ENCODE data around the gene CUEDC1. TPM values are rescaled to one million over a fixed set of nuclear protein-coding genes. Genes with fewer than 3 reads are reported as not detected.

CUEDC1 gene
- total and polyA plus RNA-seq, 5 donors, result 41.0 to 60.5 (median 54.7) TPM

GRCh38 chr17:57890857-57891232, 64.4 kb downstream of the CUEDC1 start:
- intact Hi-C loops (cut with DNase I), result loop anchor here (5.0 to 10.0 kb wide), 4 partner anchors 61 to 96 kb away; partner anchors contain the start of genes CUEDC1 (in 2 of the 4) and VEZF1 (in 2 of the 4)

DNA sequence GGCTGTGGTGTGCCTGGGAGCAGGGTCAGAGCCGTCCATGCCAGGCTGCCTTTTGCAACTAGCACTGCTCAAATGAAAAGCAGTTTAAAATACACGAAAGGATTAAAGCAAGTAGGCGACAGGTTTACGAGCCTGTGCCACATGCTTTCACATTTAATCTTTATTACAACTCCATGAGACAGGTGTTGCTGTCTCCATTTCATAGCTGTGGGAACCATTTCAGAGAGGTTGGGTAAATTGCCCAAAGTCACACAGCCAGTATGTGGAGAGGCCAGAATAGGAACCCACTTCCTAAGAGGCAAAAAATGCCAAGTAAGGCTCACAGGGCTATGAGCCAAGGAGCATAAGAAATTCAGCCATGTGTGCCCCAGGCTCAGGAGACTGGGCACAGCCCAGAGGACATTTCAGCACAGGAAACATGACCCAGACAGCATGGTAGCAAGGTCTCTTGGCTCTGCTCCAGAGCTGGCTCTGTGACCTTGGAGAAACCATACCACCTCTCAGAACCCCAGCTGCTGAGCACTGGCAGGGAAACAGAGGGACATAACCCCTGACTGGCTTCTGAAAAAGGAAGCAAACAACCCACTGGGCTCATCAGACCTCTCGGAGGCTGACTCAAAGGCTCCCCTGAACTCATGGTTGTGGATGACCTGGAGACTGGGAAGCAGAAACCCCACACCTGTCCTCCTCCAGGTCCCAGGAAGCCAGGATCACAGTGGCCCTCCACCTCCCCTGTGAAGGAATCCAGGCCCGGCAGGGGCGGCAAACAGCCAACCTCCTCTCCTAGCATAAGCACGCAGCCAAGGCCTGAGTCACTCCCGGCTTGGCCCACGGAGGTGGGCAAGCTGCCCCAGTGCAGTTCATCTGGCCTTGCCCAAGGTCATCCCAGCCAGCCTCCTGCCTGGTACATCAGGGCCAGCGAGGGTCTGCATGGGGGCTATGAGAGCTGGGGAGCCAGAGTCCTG, 65.0 kb downstream of the CUEDC1 start:
- H3K9me3 ChIP-seq (ENCODE audit: control insufficient read depth, low read length), result no peaks in the 10 kb centered on the region
- peaks cover 37% of the 10 kb centered on the region for H3K4me1 ChIP-seq (ENCODE audit: control insufficient read depth, insufficient read depth, low read length)
- WGBS, result 56% methylated on average over 11 of the region's 11 CpGs
- peak; percentile 35 to 42 for ATAC-seq
- DNase-seq, result peak; percentile 87 to 96 (median 96)
- no peak overlapping the region for H3K4me3 ChIP-seq (ENCODE audit: low read length)
- no peaks in the 10 kb centered on the region for H3K27me3 ChIP-seq (ENCODE audit: control insufficient read depth, insufficient read depth)
- intact Hi-C loops (cut with DNase I), result loop anchor here (5.0 to 10.0 kb wide), 4 partner anchors 62 to 97 kb away; partner anchors contain the start of genes CUEDC1 (in 2 of the 4) and VEZF1 (in 2 of the 4)
- H3K27ac ChIP-seq (ENCODE audit: low read length), result peak overlapping the region; percentile 100

More at GRCh38 chr17:57890857-57891232, 64.4 kb downstream of the CUEDC1 start:
- Histone ChIP-seq H3K4me3 (ENCODE audit: low read length) (no peak overlapping the region), H3K27me3 (ENCODE audit: control insufficient read depth, insufficient read depth) (no peaks in the 10 kb centered on the region), H3K9me3 (ENCODE audit: control insufficient read depth, low read length) (no peaks in the 10 kb centered on the region), H3K4me1 (ENCODE audit: control insufficient read depth, insufficient read depth, low read length) (peaks cover 42% of the 10 kb centered on the region), H3K27ac (ENCODE audit: low read length) (peak overlapping the region; percentile 100)
- peak in 1 of 2 donors; percentile 1 for ATAC-seq
- no peak for DNase-seq
- 62% methylated on average over 4 of the region's 4 CpGs for WGBS

- no peak overlapping the region for H3K4me3 ChIP-seq (ENCODE audit: low read length)
- intact Hi-C loops (cut with DNase I), result no loop called here
- ATAC-seq, result no peak
- no peaks in the 10 kb centered on the region for H3K9me3 ChIP-seq (ENCODE audit: control insufficient read depth, low read length)
- no peaks in the 10 kb centered on the region for H3K27me3 ChIP-seq (ENCODE audit: control insufficient read depth, insufficient read depth)
- WGBS, result 89% methylated on average over 2 of the region's 2 CpGs
- peak overlapping the region; percentile 100 for H3K27ac ChIP-seq (ENCODE audit: low read length)
- peak in 1 of 3 donors; percentile 37 for DNase-seq
- peaks cover 36% of the 10 kb centered on the region for H3K4me1 ChIP-seq (ENCODE audit: control insufficient read depth, insufficient read depth, low read length)
Measured at GRCh38 chr17:57889252-57889651, 66.0 kb downstream of the CUEDC1 start.

GRCh38 chr17:57888311-57889216, 66.6 kb downstream of the CUEDC1 start:
- Histone ChIP-seq H3K9me3 (ENCODE audit: control insufficient read depth, low read length) (no peaks in the 10 kb centered on the region), H3K4me1 (ENCODE audit: control insufficient read depth, insufficient read depth, low read length) (peaks cover 36% of the 10 kb centered on the region), H3K27ac (ENCODE audit: low read length) (peak overlapping the region; percentile 100), H3K4me3 (ENCODE audit: low read length) (no peak overlapping the region), H3K27me3 (ENCODE audit: control insufficient read depth, insufficient read depth) (no peaks in the 10 kb centered on the region)
- WGBS, result 71% methylated on average over 12 of the region's 12 CpGs
- intact Hi-C loops (cut with DNase I), result no loop called here
- ATAC-seq (no peak), DNase-seq (peak in 1 of 3 donors; percentile 53)

- DNase-seq, result peak in 1 of 3 donors; percentile 6
- H3K4me3 ChIP-seq (ENCODE audit: low read length), result no peak overlapping the region
- peaks cover 30% of the 10 kb centered on the region for H3K4me1 ChIP-seq (ENCODE audit: control insufficient read depth, insufficient read depth, low read length)
- intact Hi-C loops (cut with DNase I), result no loop called here
- 95% methylated on average over 4 of the region's 4 CpGs for WGBS
- H3K27me3 ChIP-seq (ENCODE audit: control insufficient read depth, insufficient read depth), result no peaks in the 10 kb centered on the region
- no peak for ATAC-seq
- no peak overlapping the region for H3K27ac ChIP-seq (ENCODE audit: low read length)
- no peaks in the 10 kb centered on the region for H3K9me3 ChIP-seq (ENCODE audit: control insufficient read depth, low read length)
Measured at GRCh38 chr17:57887161-57887560, 68.1 kb downstream of the CUEDC1 start.

GRCh38 chr17:57886020-57886419, 69.2 kb downstream of the CUEDC1 start:
- 92% methylated on average over 4 of the region's 4 CpGs for WGBS
- ATAC-seq, result no peak
- no peak overlapping the region for H3K27ac ChIP-seq (ENCODE audit: low read length)

DNA sequence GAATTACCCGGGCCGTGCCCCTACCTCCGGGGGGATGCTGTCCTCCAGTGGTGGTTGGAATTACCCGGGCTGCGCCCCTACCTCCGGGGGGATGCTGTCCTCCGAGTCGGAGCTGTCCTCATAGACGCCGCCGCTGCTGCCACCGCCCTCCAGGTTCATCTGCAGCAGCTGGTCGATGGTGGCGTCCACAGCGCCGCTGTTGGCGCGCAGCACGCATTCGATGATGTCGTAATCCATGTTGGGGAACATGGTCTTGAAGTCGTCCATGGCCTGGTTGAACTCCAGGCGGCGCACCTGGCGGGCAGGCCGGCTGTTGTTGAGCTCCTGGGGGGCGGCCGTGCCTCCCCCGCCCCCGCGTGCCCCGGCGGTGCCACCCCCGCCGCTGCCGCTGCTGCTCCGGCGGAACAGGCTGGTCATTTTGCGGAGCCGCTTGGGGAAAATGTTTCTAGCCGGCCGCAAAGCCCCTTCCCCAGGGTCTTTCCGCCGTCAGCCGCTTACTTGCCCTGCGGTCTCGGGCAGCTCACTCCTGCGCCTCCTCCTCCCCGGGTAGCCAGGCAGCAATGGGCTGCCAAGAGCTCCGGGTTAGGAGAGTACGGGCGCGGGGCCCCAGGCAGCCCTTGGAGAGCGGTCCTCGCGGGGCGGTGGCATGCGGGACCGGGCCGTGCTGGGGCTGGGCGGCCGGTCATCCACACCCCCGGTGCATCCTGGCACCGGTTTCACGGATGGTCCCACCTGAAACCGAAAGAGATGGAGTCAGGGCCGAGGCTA, 69.9 kb downstream of the CUEDC1 start:
- no peaks in the 10 kb centered on the region for H3K27me3 ChIP-seq (ENCODE audit: control insufficient read depth, insufficient read depth)
- no peak overlapping the region for H3K27ac ChIP-seq (ENCODE audit: low read length)
- peak in 1 of 3 donors; percentile 53 for DNase-seq
- peaks cover 21% of the 10 kb centered on the region for H3K4me1 ChIP-seq (ENCODE audit: control insufficient read depth, insufficient read depth, low read length)
- H3K4me3 ChIP-seq (ENCODE audit: low read length), result no peak overlapping the region
- no peaks in the 10 kb centered on the region for H3K9me3 ChIP-seq (ENCODE audit: control insufficient read depth, low read length)
- 89% methylated on average over 67 of the region's 67 CpGs for WGBS
- no peak for ATAC-seq
- intact Hi-C loops (cut with DNase I), result no loop called here

More at GRCh38 chr17:57886020-57886419, 69.2 kb downstream of the CUEDC1 start:
- Histone ChIP-seq H3K27me3 (ENCODE audit: control insufficient read depth, insufficient read depth) (no peaks in the 10 kb centered on the region), H3K4me3 (ENCODE audit: low read length) (no peak overlapping the region), H3K9me3 (ENCODE audit: control insufficient read depth, low read length) (no peaks in the 10 kb centered on the region), H3K4me1 (ENCODE audit: control insufficient read depth, insufficient read depth, low read length) (peaks cover 24% of the 10 kb centered on the region)
- no peak for DNase-seq
- intact Hi-C loops (cut with DNase I), result no loop called here

- ATAC-seq (peak; percentile 30 to 45), DNase-seq (peak in 2 of 3 donors; percentile 75 to 83)
- Histone ChIP-seq H3K4me3 (ENCODE audit: low read length) (no peak overlapping the region), H3K9me3 (ENCODE audit: control insufficient read depth, low read length) (no peaks in the 10 kb centered on the region), H3K27ac (ENCODE audit: low read length) (peak overlapping the region; percentile 45), H3K27me3 (ENCODE audit: control insufficient read depth, insufficient read depth) (no peaks in the 10 kb centered on the region), H3K4me1 (ENCODE audit: control insufficient read depth, insufficient read depth, low read length) (peaks cover 7% of the 10 kb centered on the region)
- 40% methylated on average over 9 of the region's 9 CpGs for WGBS
- intact Hi-C loops (cut with DNase I), result no loop called here
Measured at GRCh38 chr17:57881783-57882351, 73.3 kb downstream of the CUEDC1 start.

GRCh38 chr17:57881143-57881542, 74.1 kb downstream of the CUEDC1 start:
- Histone ChIP-seq H3K4me3 (ENCODE audit: low read length) (no peak overlapping the region), H3K9me3 (ENCODE audit: control insufficient read depth, low read length) (no peaks in the 10 kb centered on the region), H3K4me1 (ENCODE audit: control insufficient read depth, insufficient read depth, low read length) (peaks cover 7% of the 10 kb centered on the region), H3K27me3 (ENCODE audit: control insufficient read depth, insufficient read depth) (no peaks in the 10 kb centered on the region), H3K27ac (ENCODE audit: low read length) (peak overlapping the region; percentile 45)
- ATAC-seq (peak; percentile 22), DNase-seq (peak in 1 of 3 donors; percentile 66)
- intact Hi-C loops (cut with DNase I), result no loop called here
- WGBS, result 45% methylated on average over 8 of the region's 8 CpGs

DNA sequence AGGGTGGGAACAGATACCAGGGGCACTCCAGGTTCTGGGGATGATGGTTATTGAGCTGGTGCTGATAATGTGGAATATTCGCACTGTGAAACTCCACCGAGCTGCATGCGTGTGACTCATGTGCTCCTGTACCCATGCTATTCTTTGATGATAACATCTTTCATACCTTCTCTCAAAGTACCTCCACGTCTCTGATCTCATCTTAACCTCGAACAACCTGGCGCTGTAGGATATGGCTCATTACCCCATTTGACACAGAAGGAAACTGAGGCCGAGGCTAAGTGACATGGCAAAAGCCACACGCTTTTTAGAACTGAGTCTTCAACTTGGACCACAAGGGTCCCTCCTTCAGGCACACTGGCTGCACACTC, 75.1 kb downstream of the CUEDC1 start:
- Histone ChIP-seq H3K4me3 (ENCODE audit: low read length) (no peak overlapping the region), H3K27me3 (ENCODE audit: control insufficient read depth, insufficient read depth) (no peaks in the 10 kb centered on the region), H3K9me3 (ENCODE audit: control insufficient read depth, low read length) (no peaks in the 10 kb centered on the region), H3K4me1 (ENCODE audit: control insufficient read depth, insufficient read depth, low read length) (peaks cover 9% of the 10 kb centered on the region), H3K27ac (ENCODE audit: low read length) (no peak overlapping the region)
- intact Hi-C loops (cut with DNase I), result no loop called here
- WGBS, result 93% methylated on average over 8 of the region's 8 CpGs
- no peak for DNase-seq
- ATAC-seq, result no peak

Data from right cardiac atrium (tissue), 5 donors.